HFFc6 (cell line): ENCODE measurements around the gene NPIPA3. TPM values are rescaled to one million over a fixed set of nuclear protein-coding genes. Genes with fewer than 3 reads are reported as not detected.
"Not testable (repeated sequence)": the region's sequence is repeated elsewhere in the genome, so short reads cannot be mapped to it uniquely, and the experiment has no call there.

Experiments used
- DNase-seq: peaks from one replicate; pipeline ENCODE4 v3.0.0-alpha.2; 2018
- H3K27ac Mint-ChIP-seq: 2 replicates; pipeline ENCODE4 v1.8.0; 2020; ENCODE audit warnings: mild to moderate bottlenecking, mixed read lengths
- H3K27me3 Mint-ChIP-seq: 2 replicates; pipeline ENCODE4 v1.8.0; 2021; ENCODE audit warnings: mild to moderate bottlenecking, moderate library complexity, mixed read lengths; ENCODE audit not compliant: insufficient read depth
- H3K36me3 Mint-ChIP-seq: 2 replicates; pipeline ENCODE4 v1.8.0; 2021; ENCODE audit warnings: low read depth, mixed read lengths
- H3K4me1 Mint-ChIP-seq: 2 replicates; pipeline ENCODE4 v1.8.0; 2020; ENCODE audit warnings: low read depth, mixed read lengths
- H3K4me3 Mint-ChIP-seq: 2 replicates; pipeline ENCODE4 v1.8.0; 2020; ENCODE audit warnings: mild to moderate bottlenecking, moderate library complexity, mixed read lengths
- H3K9me3 Mint-ChIP-seq: 2 replicates; pipeline ENCODE4 v1.8.0; 2020; ENCODE audit warnings: mild to moderate bottlenecking, mixed read lengths
- long read RNA-seq: library from polyadenylated mRNA; unstranded; transcript quantifications from one replicate; pipeline ENCODE4 v2.0.0, GENCODE V29; 2019
- total RNA-seq, 6 experiments: library from RNA; stranded (reverse); fragmentation: NEBNext Ultra II Directional; extraction: Animal tissue kit (Norgen Biotek cat#: 25700); gene quantifications; 2 replicates in 1 of 6; 3 replicates in 5 of 6; pipeline ENCODE4 v1.2.3, GENCODE V29; 2021
- TF ChIP-seq, protein P1 (sequence below): fragments of 200-600 bp; sonication (generic); IDR thresholded peaks from 2 replicates; pipeline ENCODE4 v1.5.0; 2021; ENCODE audit warnings: antibody characterized with exemption, mild to moderate bottlenecking

NPIPA3 gene
- total RNA-seq, result 1 to 10 TPM in 4 of 6 experiments, under 1 TPM in 1, not detected in 1; 0.97 to 1.6 (median 1.4) TPM
- long read RNA-seq, result 0 reads

- not testable (repeated sequence) for H3K27me3 Mint-ChIP-seq, H3K9me3 Mint-ChIP-seq
These were observed at the start of gene NPIPA3 for GRCh38 chr16:14703156-14704011. Gene NPIPA3 (plus strand): TSS chr16:14703411. CDS start chr16:14708944, 5,533 bp downstream.

DNA sequence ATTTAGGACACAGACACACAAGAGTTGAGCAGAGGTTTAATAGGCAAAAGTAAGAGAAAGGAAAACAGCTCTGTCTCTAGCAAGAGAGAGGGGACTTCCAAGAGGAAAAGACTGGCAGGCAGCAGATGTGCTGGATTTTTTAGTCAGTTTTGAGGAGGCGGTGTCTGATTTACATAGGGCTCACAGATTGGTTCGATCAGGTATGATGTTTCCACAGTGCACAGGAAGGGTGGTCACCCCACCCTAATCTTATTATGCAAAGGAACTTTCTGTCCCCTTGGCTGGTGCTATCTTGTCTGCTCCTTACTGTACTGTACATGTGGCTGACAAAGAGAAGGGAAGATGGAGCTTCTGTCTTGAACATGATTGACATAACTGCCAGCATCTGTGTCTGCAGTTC is 45.1 kb upstream of the NPIPA3 start:
- Mint-ChIP-seq H3K9me3 (no peaks in the 10 kb centered on the region), H3K27ac (no peak overlapping the region; the same call in 1 of the 2 replicates), H3K36me3 (peaks cover 12% of the 10 kb centered on the region), H3K27me3 (peaks cover 3% of the 10 kb centered on the region), H3K4me1 (no peaks in the 10 kb centered on the region), H3K4me3 (no peak overlapping the region)
- no peak for DNase-seq
- TF ChIP-seq, protein P1, sequence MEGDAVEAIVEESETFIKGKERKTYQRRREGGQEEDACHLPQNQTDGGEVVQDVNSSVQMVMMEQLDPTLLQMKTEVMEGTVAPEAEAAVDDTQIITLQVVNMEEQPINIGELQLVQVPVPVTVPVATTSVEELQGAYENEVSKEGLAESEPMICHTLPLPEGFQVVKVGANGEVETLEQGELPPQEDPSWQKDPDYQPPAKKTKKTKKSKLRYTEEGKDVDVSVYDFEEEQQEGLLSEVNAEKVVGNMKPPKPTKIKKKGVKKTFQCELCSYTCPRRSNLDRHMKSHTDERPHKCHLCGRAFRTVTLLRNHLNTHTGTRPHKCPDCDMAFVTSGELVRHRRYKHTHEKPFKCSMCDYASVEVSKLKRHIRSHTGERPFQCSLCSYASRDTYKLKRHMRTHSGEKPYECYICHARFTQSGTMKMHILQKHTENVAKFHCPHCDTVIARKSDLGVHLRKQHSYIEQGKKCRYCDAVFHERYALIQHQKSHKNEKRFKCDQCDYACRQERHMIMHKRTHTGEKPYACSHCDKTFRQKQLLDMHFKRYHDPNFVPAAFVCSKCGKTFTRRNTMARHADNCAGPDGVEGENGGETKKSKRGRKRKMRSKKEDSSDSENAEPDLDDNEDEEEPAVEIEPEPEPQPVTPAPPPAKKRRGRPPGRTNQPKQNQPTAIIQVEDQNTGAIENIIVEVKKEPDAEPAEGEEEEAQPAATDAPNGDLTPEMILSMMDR, result no peak

More at GRCh38 chr16:14703156-14704011, at the start of gene NPIPA3:
- H3K4me1 Mint-ChIP-seq, DNase-seq, H3K36me3 Mint-ChIP-seq, H3K27ac Mint-ChIP-seq, H3K4me3 Mint-ChIP-seq: not testable (repeated sequence)

DNA sequence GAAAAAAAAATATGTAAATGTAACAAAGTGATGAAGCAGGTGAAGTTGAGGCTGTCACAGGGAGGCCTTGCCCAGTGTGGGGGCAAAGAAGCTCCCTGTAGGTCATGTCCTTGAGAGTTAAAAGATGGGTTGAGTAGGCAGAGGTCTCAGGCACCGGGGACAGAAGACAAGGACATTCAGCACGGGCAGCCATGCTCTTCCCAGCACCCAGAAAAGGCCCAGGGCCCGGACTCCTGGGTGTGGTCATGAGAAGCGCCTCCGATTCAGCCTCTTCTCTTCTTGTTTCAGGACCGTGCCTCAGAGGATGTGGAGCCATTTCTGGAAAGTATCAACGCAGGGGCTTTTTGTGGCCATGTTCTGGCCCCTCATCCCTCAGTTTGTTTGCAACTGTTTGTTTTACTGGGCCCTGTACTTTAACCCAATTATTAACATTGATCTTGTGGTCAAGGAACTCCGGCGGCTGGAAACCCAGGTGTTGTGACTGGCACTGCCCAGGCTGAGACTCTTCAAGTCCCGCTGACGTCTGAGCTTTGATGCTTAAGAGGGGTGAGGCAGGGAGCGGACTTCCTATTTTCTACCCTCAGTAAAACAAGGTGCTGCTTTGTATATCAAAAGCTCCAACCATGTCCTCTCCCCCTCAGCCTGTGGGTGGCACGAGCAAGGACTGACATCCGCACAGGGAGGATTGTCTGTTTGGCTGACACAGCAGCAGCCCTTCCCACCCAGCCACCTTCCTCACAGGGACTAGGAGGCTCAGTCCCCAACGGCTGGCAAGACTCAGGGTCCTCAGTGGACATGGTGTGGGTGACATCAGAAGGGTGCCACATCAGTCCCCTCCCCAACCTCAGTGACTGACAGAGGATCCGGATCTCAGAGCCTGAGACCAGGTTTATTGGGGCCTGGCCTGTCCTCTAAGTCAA is 35.6 kb upstream of the NPIPA3 start:
- H3K9me3 Mint-ChIP-seq, result no peaks in the 10 kb centered on the region
- no peak for DNase-seq
- peaks cover 40% of the 10 kb centered on the region for H3K36me3 Mint-ChIP-seq

DNA sequence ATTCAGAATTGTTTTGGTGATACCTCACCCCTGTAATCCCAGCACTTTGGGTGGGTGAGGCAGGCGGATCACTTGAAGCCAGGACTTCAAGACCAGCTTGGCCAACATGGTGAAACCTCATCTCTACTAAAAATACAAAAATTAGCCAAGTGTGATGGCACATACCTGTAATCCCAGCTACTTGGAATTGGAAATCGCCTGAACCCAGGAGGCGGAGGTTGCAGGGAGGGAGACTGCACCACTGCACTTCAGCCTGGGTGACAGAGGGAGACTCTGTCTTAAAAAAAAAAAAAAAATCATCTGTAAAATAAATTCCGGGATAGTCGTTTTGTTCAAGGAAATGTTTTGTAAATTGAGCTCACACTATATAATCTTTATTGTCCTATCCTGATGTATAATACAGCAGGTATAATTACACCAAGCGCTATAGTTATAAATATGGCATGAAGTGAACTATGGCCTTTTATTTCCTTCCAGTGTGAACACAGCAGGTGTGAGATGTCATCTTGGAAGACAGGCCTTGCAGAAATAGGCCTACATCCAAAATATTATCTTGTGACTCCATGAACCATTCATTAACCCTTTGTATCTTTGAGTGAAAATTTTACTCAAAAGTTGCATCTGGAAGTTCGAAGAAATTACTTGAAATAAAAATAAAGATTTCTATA is 34.5 kb upstream of the NPIPA3 start:
- TF ChIP-seq, protein P1, result no peak
- DNase-seq, result no peak
- no peak overlapping the region for H3K27ac Mint-ChIP-seq
- H3K36me3 Mint-ChIP-seq, result peaks cover 37% of the 10 kb centered on the region
- no peaks in the 10 kb centered on the region; the same call in 1 of the 2 replicates for H3K27me3 Mint-ChIP-seq
- no peak overlapping the region for H3K4me3 Mint-ChIP-seq
- no peaks in the 10 kb centered on the region for H3K9me3 Mint-ChIP-seq
- H3K4me1 Mint-ChIP-seq, result no peaks in the 10 kb centered on the region

More for the DNA sequence above, 35.6 kb upstream of the NPIPA3 start:
- TF ChIP-seq, protein P1, result no peak
- Mint-ChIP-seq H3K4me3 (no peak overlapping the region), H3K27ac (no peak overlapping the region), H3K27me3 (no peaks in the 10 kb centered on the region; the same call in 1 of the 2 replicates), H3K4me1 (no peaks in the 10 kb centered on the region)

DNA sequence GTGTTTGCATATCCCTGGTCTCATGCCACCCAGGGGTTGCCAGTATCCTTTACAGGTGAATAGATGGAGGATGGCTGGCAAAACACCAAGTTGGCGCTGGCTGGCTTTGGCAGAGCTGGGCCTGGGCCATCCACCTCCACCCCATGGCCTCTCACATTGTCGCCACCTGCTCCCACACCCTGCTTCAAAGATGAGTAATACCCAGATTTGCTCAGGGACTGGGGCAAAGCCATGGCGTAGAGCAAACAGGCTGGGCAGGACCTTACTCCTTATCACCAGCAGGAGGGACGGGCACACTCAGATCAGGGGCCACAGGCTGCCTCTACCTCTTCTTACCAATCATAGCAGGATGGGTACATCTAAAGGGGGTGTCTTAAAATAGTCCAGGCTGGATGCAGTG is 33.4 kb upstream of the NPIPA3 start:
- Mint-ChIP-seq H3K9me3 (no peaks in the 10 kb centered on the region), H3K4me3 (no peak overlapping the region), H3K4me1 (no peaks in the 10 kb centered on the region; the same call in 1 of the 2 replicates), H3K27ac (no peak overlapping the region), H3K27me3 (no peaks in the 10 kb centered on the region; the same call in 1 of the 2 replicates), H3K36me3 (peaks cover 29% of the 10 kb centered on the region)
- TF ChIP-seq, protein P1, result no peak
- no peak for DNase-seq
